Erythroblast (primary cell): Measurements from ENCODE around the gene SMIM20.

Source experiments
- DNase-seq, 2 experiments: peaks; one replicate each; lab custom pipeline; 2025; lab: John Stamatoyannopoulos, UW
- GATA1 ChIP-seq: IDR thresholded peaks from 2 replicates; pipeline ENCODE4 v1.6.1; 2011; ENCODE audit warnings: low read depth, mild to moderate bottlenecking, control low read depth, low read length, moderate library complexity
- POLR2A ChIP-seq: IDR thresholded peaks from 2 replicates; pipeline ENCODE4 v1.6.1; 2011; ENCODE audit warnings: mild to moderate bottlenecking, low read length

SMIM20 gene

GRCh38 chr4:25928379-25929297 lies 14.6 kb downstream of the SMIM20 start:
- TF ChIP-seq GATA1 (no peak), POLR2A (no peak)
- no peak for DNase-seq

DNA sequence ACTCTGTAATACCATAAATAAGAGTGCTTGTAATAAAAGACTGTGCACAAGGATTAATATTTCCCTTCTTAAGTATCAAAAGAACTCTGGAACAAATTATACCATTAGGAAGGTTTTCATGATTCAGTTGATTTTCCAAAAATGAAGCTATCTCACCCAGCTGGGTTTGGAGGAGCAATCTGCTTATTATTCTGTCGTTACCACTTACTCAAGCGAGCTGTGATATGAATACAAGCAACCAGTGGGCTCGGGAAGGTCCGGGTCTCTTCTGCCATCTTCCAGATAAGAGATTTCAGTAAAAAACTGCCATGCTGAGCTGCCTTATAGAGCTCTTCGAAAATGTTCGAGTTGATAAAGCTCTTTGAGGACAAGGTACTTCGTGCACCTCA lies 15.3 kb downstream of the SMIM20 start:
- no peak for DNase-seq
- TF ChIP-seq POLR2A (no peak), GATA1 (no peak)

- TF ChIP-seq GATA1, result no peak
- no peak for TF ChIP-seq POLR2A
- DNase-seq, result no peak
Observed at GRCh38 chr4:25930731-25931354, 16.8 kb downstream of the SMIM20 start.

- no peak for TF ChIP-seq POLR2A
- no peak for DNase-seq
Observed at GRCh38 chr4:25936696-25937095, 22.7 kb downstream of the SMIM20 start.

DNA sequence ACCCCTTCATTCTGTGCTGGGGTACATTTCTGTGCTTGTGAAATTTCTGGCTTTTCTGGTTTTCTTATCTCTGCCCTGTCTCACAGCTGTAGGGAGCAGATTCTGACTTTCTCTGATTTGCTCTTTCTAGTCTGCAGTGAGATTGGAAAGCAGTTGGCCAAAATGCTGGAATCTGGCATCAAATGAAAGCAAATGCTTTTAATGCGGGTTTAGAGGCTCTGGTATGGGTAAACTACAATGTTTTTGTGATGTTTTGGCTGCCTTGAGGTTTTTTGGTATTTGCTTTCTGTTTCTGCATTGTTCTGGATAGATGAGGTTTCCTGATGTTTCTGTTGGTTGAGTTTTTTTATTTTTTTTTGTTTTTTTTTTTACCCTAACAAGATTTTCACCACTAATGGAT lies 23.8 kb downstream of the SMIM20 start:
- no peak for DNase-seq
- no peak for TF ChIP-seq GATA1
- TF ChIP-seq POLR2A, result no peak

DNA sequence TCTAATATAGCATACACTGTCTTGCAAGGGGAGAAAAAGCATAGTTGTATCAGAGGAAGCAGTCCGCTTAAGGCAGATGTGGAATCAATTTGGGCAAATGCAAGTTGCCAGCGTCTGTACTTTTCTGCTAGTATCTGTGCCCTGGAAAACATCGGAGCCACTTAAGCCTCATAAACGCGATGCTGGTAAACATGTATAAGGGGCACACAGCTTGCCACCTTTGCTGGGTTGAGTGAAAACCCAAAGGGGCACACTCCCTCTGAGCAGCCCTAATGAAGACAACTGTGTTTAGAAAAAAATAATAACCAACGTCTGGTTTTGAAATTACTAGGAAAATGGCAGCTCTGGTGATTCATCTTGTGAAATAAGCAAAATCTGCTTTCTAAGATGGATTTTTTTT lies 24.3 kb downstream of the SMIM20 start:
- TF ChIP-seq GATA1 (no peak), POLR2A (no peak)
- no peak for DNase-seq

- no peak for DNase-seq
- no peak for TF ChIP-seq GATA1
- TF ChIP-seq POLR2A, result no peak
Observed at GRCh38 chr4:25938787-25939186, 24.8 kb downstream of the SMIM20 start.

GRCh38 chr4:25939330-25939729 lies 25.3 kb downstream of the SMIM20 start:
- DNase-seq, result no peak
- no peak for TF ChIP-seq GATA1
- TF ChIP-seq POLR2A, result no peak

GRCh38 chr4:25941457-25942221 lies 27.6 kb downstream of the SMIM20 start:
- DNase-seq, result no peak
- TF ChIP-seq GATA1 (no peak), POLR2A (no peak)

GRCh38 chr4:25943312-25943711 lies 29.3 kb downstream of the SMIM20 start:
- no peak for TF ChIP-seq POLR2A
- no peak for DNase-seq

GRCh38 chr4:25943805-25944204 lies 29.8 kb downstream of the SMIM20 start:
- TF ChIP-seq GATA1 (no peak), POLR2A (no peak)
- DNase-seq, result no peak

- TF ChIP-seq POLR2A (no peak), GATA1 (no peak)
Observed at GRCh38 chr4:25948051-25948450, 34.0 kb downstream of the SMIM20 start.

GRCh38 chr4:25949173-25949748 lies 35.2 kb downstream of the SMIM20 start:
- peak in 1 of 2 experiments; percentile 4 for DNase-seq
- TF ChIP-seq POLR2A (no peak), GATA1 (no peak)

More at GRCh38 chr4:25948051-25948450, 34.0 kb downstream of the SMIM20 start:
- no peak for DNase-seq

- no peak for DNase-seq
- TF ChIP-seq GATA1, result no peak
- no peak for TF ChIP-seq POLR2A
Observed at GRCh38 chr4:25949994-25950393, 36.0 kb downstream of the SMIM20 start.
